Muscle layer of duodenum (tissue), 2 donors: Measurements from ENCODE around the gene RAD23B.

Source experiments
- H3K27ac ChIP-seq: one replicate; pipeline ENCODE4 v1.7.0; 2013; ENCODE audit warnings: mild to moderate bottlenecking, low read length
- H3K27me3 ChIP-seq: one replicate; pipeline ENCODE4 v1.7.0; 2013; ENCODE audit warnings: low read depth, mild to moderate bottlenecking, control low read depth, low read length
- H3K36me3 ChIP-seq, 2 donors: one replicate each; pipeline ENCODE4 v1.7.0; 2013; ENCODE audit warnings: low read length in 2 of 2, control low read depth in 1 of 2, mild to moderate bottlenecking in 1 of 2; ENCODE audit not compliant: insufficient read depth in 2 of 2, control insufficient read depth in 1 of 2
- H3K4me1 ChIP-seq, 2 donors: one replicate each; pipeline ENCODE4 v1.7.0; 2013; ENCODE audit warnings: low read length in 2 of 2, mild to moderate bottlenecking in 2 of 2, control low read depth in 1 of 2, moderate library complexity in 1 of 2; ENCODE audit not compliant: insufficient read depth in 2 of 2, control insufficient read depth in 1 of 2
- H3K4me3 ChIP-seq, 2 donors: one replicate each; pipeline ENCODE4 v1.7.0; 2013; ENCODE audit warnings: low read length in 2 of 2, low read depth in 1 of 2, mild to moderate bottlenecking in 1 of 2
- H3K9me3 ChIP-seq, 2 donors: one replicate each; pipeline ENCODE4 v1.7.0; 2013; ENCODE audit warnings: low read length in 2 of 2, control low read depth in 1 of 2, mild to moderate bottlenecking in 1 of 2; ENCODE audit not compliant: control insufficient read depth in 1 of 2
- donor health status: healthy.

Gene RAD23B

DNA sequence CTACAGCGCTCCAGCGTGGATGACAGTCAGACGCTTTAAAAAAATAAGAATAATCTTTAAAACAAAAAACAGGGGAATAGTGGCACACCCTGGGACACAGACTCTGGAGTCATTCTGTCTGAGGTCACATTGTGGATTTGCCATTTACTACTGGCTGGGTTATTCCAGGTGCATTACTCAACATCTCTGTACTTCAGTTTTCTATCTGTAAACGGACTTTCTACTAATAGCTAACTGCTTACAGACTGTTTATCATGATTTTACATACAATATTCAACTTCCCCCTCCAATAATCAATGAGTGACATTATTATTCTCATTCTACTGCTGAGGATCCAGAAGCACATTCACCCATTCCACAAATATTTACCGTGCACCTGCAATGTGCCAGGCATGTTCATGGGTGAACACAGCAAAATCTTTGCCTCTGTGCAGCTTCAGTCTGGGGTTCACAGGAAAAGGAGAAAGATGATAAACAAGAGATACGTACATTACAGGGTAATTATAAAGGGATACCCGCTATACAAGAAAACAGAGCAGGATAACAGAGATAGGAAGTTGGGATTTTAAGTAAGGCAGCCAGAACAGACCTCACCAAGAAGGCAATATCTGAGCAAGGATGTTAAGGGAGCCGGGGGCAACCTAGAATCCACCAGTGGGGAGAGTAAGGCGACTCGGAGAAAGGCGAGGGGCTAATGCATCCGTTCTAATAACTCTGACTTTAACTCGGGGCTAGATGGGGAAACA lies 984 bp upstream of the RAD23B start:
- Histone ChIP-seq H3K4me3 (peak overlapping the region; percentile 79 to 88), H3K4me1 (peaks cover 4 to 25% of the 10 kb centered on the region in 2 donors), H3K27me3 (no peaks in the 10 kb centered on the region), H3K27ac (peak overlapping the region; percentile 94), H3K36me3 (peaks cover 0 to 4% of the 10 kb centered on the region in 2 donors), H3K9me3 (no peaks in the 10 kb centered on the region)

DNA sequence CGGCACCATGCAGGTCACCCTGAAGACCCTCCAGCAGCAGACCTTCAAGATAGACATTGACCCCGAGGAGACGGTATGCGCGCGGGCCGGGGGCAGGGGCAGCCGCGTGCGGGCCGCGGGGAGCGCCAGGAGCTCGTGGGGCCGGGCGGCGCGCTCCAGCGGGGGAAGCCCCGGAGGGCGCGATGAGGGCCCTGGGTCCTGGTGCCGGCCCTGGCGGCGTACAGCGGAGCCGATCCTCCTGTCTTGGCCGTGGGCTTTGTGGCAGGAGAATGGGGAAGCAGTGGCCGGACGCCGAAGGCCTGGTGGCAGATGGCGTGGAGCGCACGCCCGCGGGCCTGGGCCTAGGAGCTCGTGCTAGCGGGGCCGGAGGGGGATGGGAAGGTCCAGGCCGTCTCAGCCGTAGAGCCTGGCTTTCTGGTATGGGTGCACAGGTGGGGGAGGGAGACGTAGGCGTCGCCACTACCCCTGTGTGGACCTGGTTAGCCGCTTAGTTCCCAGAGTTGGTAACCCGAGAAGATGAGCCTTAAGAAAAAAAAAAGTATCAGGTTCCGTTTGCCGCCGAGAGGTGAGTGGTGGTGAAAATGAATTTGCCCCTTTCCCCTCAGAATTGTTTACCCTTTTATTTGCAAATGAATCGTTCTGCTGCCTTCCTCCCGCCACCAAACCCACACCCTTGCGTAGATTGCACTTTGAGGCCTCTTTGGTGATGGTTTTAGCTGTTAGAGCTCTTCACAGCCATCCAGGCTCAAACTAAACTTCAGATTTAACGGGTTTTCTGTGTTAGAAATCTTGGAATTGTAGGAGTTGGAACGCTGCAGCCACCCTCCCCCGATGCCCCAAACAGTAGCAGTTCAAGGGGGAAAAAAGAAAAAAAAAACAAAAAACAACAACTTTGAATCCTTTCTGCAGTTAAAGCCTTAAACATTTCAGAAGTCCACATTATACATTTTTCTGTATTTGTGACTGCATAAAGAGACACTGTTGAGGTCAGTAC lies 841 bp downstream of the RAD23B start:
- Histone ChIP-seq H3K36me3 (peaks cover 0 to 4% of the 10 kb centered on the region in 2 donors), H3K4me1 (peaks cover 4 to 25% of the 10 kb centered on the region in 2 donors), H3K9me3 (no peaks in the 10 kb centered on the region), H3K27me3 (no peaks in the 10 kb centered on the region), H3K27ac (peak overlapping the region; percentile 98), H3K4me3 (peak overlapping the region; percentile 79 to 99)

DNA sequence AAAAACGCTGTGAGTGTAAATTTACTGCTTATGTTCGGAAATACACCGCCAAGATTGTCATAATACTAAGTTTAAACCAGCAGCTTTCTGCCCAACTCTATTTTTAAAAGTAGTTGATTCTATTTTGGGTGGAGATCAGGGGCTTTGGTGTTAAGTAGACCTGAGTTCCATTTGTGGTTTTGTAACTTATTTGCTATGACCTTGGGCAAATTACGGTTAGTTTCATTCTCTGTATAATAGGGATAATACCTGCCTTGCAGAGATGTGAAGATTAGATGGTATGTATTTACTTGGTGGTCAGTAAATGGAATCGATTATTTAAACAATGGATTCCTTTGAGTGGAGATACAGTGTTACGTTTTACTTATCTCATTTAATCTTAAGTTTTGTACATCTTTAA lies 1.6 kb downstream of the RAD23B start:
- Histone ChIP-seq H3K4me1 (peaks cover 4 to 27% of the 10 kb centered on the region in 2 donors), H3K4me3 (peak overlapping the region; percentile 79 to 99), H3K9me3 (no peaks in the 10 kb centered on the region), H3K27ac (peak overlapping the region; percentile 98), H3K27me3 (no peaks in the 10 kb centered on the region), H3K36me3 (peaks cover 0 to 4% of the 10 kb centered on the region in 2 donors)

DNA sequence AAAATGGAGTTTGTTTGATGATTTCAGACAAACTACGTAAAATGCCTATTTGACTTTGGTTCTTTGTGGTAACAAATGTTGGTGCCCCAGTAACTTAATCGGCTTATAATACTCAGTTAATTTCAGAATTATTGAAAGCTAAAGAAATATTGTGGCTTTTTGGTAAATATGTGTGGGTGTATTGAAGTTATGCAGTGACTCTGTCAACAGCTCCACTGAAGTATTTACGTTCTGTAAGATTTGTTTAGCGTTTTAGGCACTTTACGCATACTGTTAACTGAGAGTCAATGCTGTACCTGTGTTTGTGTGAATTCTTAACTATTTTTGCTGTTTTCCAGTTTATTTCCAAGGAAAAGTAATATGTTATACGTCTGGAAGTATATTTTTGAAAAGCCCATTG lies 2.2 kb downstream of the RAD23B start:
- Histone ChIP-seq H3K27me3 (no peaks in the 10 kb centered on the region), H3K36me3 (peaks cover 0 to 4% of the 10 kb centered on the region in 2 donors), H3K4me3 (peak overlapping the region; percentile 79 to 99), H3K27ac (peak overlapping the region; percentile 98), H3K9me3 (no peaks in the 10 kb centered on the region), H3K4me1 (peaks cover 9 to 34% of the 10 kb centered on the region in 2 donors)

DNA sequence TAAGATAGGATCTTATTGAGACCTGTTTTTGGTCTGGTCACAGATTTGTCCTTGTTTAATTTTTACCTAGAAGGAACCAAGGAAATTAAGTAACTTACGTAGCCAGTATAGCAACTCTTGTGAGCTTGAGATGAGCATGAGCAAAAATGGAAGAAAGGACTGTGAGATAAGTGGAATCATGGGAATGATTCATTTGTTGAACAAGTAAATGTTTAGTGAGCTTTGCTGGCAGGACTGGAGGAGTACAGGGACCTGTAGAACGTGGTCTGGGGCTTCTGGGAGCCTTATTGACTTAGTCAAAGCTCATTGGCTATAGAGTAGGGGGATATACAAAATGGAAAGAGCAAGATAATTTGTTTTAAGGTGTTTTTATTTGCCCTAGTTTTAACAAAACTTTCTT lies 3.0 kb downstream of the RAD23B start:
- H3K27me3 ChIP-seq: no peaks in the 10 kb centered on the region
- H3K4me1 ChIP-seq: peaks cover 14 to 40% of the 10 kb centered on the region in 2 donors
- H3K36me3 ChIP-seq: peaks cover 0 to 4% of the 10 kb centered on the region in 2 donors
- peak overlapping the region; percentile 79 to 99 for H3K4me3 ChIP-seq
- no peak overlapping the region for H3K27ac ChIP-seq
- H3K9me3 ChIP-seq: no peaks in the 10 kb centered on the region

DNA sequence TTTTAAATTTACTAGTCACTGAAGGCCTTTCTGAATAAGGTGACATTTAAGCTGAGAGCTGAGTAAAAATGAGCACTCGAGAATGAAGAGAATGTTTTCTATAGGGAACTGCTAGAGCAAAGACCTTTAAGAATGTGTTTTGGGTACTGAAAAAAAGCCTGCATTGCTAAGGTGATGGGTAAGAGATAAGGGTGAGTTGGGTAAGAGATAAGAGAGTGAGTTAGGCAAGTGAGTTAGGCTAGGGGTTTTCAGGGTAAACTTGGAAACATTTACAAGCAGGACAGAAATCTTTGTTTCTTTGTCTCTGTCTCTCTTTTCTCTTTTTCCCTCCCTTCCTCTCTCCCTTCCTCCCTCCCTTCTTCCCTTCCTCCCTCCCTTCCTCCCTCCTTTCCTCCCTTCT lies 5.6 kb downstream of the RAD23B start:
- Histone ChIP-seq H3K27ac (no peak overlapping the region), H3K36me3 (no peaks in the 10 kb centered on the region), H3K4me3 (no peak overlapping the region), H3K27me3 (no peaks in the 10 kb centered on the region), H3K9me3 (no peaks in the 10 kb centered on the region), H3K4me1 (peaks cover 14 to 47% of the 10 kb centered on the region in 2 donors)

DNA sequence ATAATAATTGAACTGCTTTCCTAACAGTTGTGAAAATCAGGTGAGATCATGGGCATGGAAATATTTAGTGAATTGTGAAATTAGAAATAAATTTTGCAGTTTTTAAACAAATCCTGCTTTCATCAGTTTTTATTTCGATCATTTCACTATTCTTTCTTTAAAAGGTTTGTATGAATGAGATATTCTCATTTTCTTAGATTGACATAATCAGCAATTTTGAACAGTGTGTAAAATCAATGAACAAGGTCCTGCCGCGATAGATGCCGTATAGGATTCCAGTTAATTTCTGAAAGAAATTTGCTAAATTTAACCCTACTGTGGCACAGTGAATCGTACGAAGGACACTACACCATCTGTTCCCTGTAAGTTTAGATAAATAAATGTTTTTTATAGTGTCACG lies 7.5 kb downstream of the RAD23B start:
- H3K9me3 ChIP-seq: no peaks in the 10 kb centered on the region
- H3K4me3 ChIP-seq: no peak overlapping the region
- H3K4me1 ChIP-seq: peaks cover 14 to 45% of the 10 kb centered on the region in 2 donors
- H3K27me3 ChIP-seq: no peaks in the 10 kb centered on the region
- H3K36me3 ChIP-seq: no peaks in the 10 kb centered on the region
- H3K27ac ChIP-seq: no peak overlapping the region

DNA sequence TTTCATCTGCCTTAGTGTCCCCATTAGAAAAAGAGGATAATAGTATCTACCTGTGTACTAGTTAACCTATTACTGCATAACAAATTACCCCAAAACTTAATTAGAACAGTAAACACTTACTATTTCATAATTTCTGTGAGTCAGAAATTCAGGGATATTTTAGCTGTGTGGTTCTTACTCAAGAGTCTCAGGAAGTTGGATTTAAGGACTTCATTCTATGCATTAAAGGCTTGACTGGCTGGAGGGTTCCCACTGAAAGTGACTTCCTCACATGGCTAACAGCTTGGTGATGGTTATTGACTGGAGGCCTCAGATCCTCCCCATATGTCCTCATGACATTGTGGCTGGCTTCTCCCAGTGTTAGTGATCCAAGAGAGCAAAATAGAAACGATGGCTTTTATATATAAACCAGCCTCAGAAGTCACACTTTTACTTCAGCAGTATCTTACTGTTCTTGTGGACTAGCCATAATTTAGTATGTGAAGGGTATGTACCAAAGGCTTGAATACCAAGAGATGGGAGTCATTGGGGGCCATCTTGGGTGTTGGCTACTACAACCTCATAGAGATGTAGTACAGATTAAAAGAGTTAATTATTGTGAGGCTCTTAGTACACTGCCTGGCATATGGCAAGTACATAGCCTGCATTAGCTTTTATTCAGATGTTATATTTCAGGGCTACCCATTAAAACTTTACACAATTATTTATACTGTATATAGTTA lies 9.9 kb downstream of the RAD23B start:
- Histone ChIP-seq H3K9me3 (no peaks in the 10 kb centered on the region), H3K4me3 (no peak overlapping the region), H3K36me3 (no peaks in the 10 kb centered on the region), H3K4me1 (peaks cover 10 to 38% of the 10 kb centered on the region in 2 donors), H3K27ac (no peak overlapping the region), H3K27me3 (no peaks in the 10 kb centered on the region)

DNA sequence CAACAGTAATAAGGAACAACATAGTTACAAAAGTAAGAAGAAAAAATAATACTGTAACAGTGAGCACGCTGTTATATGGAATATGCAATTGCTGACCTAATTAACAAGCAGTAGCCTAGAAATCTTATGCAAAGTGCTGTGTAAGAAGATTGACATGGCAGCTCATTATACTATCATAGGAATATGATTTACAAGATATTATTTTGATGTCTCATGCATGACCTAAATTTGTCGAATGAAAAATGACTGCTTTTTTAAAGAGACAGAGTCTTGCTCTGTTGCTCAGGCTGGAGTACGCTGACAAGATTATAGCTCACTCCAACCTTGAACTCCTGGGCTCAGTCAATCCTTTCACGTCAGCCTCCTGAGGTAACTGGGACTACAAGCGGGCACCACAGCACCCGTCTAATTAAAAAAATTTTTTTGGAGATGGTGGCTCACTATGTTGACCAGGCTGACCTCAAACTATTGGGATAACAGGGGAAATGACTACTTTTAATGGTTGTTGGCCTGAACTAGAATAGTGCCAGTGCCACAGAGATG lies 10.5 kb downstream of the RAD23B start:
- H3K27ac ChIP-seq: no peak overlapping the region
- H3K27me3 ChIP-seq: no peaks in the 10 kb centered on the region
- no peaks in the 10 kb centered on the region for H3K9me3 ChIP-seq
- H3K4me3 ChIP-seq: no peak overlapping the region
- no peaks in the 10 kb centered on the region for H3K36me3 ChIP-seq
- peaks cover 10 to 41% of the 10 kb centered on the region in 2 donors for H3K4me1 ChIP-seq

DNA sequence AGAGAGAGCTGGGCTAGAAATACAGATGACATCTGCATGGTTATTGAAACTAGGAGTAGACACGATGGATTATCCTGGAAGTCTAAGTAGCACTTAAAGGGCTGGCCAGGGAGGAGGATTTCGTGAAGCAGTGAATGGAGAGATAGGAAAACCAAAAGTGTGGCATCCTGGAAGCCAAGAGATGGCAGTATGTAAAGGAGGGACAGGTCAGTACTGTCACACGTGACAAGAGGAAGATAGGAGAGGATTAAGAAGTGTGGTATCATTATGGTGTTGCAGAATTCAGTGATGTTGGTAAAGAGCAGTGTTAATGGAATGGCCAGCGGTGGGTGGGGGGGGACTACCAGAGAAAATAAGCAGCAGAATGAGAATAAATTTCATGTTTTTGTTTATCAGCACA lies 11.7 kb downstream of the RAD23B start:
- Histone ChIP-seq H3K27ac (no peak overlapping the region), H3K4me1 (peaks cover 14 to 48% of the 10 kb centered on the region in 2 donors), H3K36me3 (no peaks in the 10 kb centered on the region), H3K9me3 (no peaks in the 10 kb centered on the region), H3K27me3 (no peaks in the 10 kb centered on the region), H3K4me3 (no peak overlapping the region)
